ENCODE results near the gene STMN3.

Gene STMN3

GRCh38 chr20:63682384-63683139 is 29.3 kb upstream of the STMN3 start:
- CTCF ChIA-PET: no interaction called here
- TF ChIP-seq CTBP1 (IDR thresholded peaks at IDR 0.05; ENCODE audit: borderline replicate concordance): no peak
- TF ChIP-seq SP1 (IDR thresholded peaks at IDR 0.05): no peak
- no peak for TF ChIP-seq SUZ12 (IDR thresholded peaks at IDR 0.05)
- no peak for TF ChIP-seq ELF4 (IDR thresholded peaks at IDR 0.05)
- TF ChIP-seq HDGF (IDR thresholded peaks at IDR 0.05; ENCODE audit: borderline replicate concordance): no peak
- TF ChIP-seq PKNOX1 (IDR thresholded peaks at IDR 0.05): no peak
- no peak for TF ChIP-seq ARNT (IDR thresholded peaks at IDR 0.05)
- TF ChIP-seq ZNF384 (IDR thresholded peaks at IDR 0.05): no peak
- no peak for TF ChIP-seq LEF1 (IDR thresholded peaks at IDR 0.05; ENCODE audit: borderline replicate concordance)
- TF ChIP-seq FOXA1 (IDR thresholded peaks at IDR 0.05): no peak
- TF ChIP-seq L3MBTL2 (conservative IDR thresholded peaks at IDR 0.05): no peak
- TF ChIP-seq FOXK2 (IDR thresholded peaks at IDR 0.05): no peak
- no peak for TF ChIP-seq NFRKB (IDR thresholded peaks at IDR 0.05)
- TF ChIP-seq BHLHE40 (IDR thresholded peaks at IDR 0.05; ENCODE audit: borderline replicate concordance): no peak
- no peak for TF ChIP-seq FOXM1 (IDR thresholded peaks at IDR 0.05; ENCODE audit: borderline replicate concordance)
- no peak for TF ChIP-seq TARDBP (IDR thresholded peaks at IDR 0.05)
- DNase-seq (ENCODE audit: extremely low spot score): no peak
- POLR2A ChIA-PET: interaction anchor here (0.6 kb wide), 1 partner anchor 80 kb away, joined by 3 read pairs; no protein-coding TSS in a partner anchor

- ChIA-PET CTCF (no interaction called here), POLR2A (no interaction called here)
- no peak for DNase-seq (ENCODE audit: extremely low spot score)
- no peak for TF ChIP-seq CTBP1 (IDR thresholded peaks at IDR 0.05; ENCODE audit: borderline replicate concordance)
- TF ChIP-seq FOXK2 (IDR thresholded peaks at IDR 0.05): no peak
- no peak for TF ChIP-seq L3MBTL2 (conservative IDR thresholded peaks at IDR 0.05)
- TF ChIP-seq LEF1 (IDR thresholded peaks at IDR 0.05; ENCODE audit: borderline replicate concordance): no peak
- TF ChIP-seq SP1 (IDR thresholded peaks at IDR 0.05): no peak
- no peak for TF ChIP-seq ARNT (IDR thresholded peaks at IDR 0.05)
- TF ChIP-seq PKNOX1 (IDR thresholded peaks at IDR 0.05): no peak
- TF ChIP-seq HDGF (IDR thresholded peaks at IDR 0.05; ENCODE audit: borderline replicate concordance): no peak
- TF ChIP-seq SUZ12 (IDR thresholded peaks at IDR 0.05): no peak
- TF ChIP-seq ELF4 (IDR thresholded peaks at IDR 0.05): no peak
- TF ChIP-seq FOXA1 (IDR thresholded peaks at IDR 0.05): no peak
- no peak for TF ChIP-seq ZNF384 (IDR thresholded peaks at IDR 0.05)
- no peak for TF ChIP-seq FOXM1 (IDR thresholded peaks at IDR 0.05; ENCODE audit: borderline replicate concordance)
- no peak for TF ChIP-seq NFRKB (IDR thresholded peaks at IDR 0.05)
- TF ChIP-seq TARDBP (IDR thresholded peaks at IDR 0.05): no peak
Observed at GRCh38 chr20:63681609-63682142, 28.5 kb upstream of the STMN3 start.

- ChIA-PET POLR2A (no interaction called here), CTCF (no interaction called here)
- TF ChIP-seq SUZ12 (IDR thresholded peaks at IDR 0.05): no peak
- TF ChIP-seq ARNT (IDR thresholded peaks at IDR 0.05): no peak
- no peak for TF ChIP-seq FOXK2 (IDR thresholded peaks at IDR 0.05)
- no peak for TF ChIP-seq NFRKB (IDR thresholded peaks at IDR 0.05)
- TF ChIP-seq SP1 (IDR thresholded peaks at IDR 0.05): no peak
- TF ChIP-seq LEF1 (IDR thresholded peaks at IDR 0.05; ENCODE audit: borderline replicate concordance): no peak
- TF ChIP-seq CTBP1 (IDR thresholded peaks at IDR 0.05; ENCODE audit: borderline replicate concordance): no peak
- TF ChIP-seq ZNF384 (IDR thresholded peaks at IDR 0.05): no peak
- TF ChIP-seq BHLHE40 (IDR thresholded peaks at IDR 0.05; ENCODE audit: borderline replicate concordance): no peak
- TF ChIP-seq FOXM1 (IDR thresholded peaks at IDR 0.05; ENCODE audit: borderline replicate concordance): no peak
- no peak for TF ChIP-seq TARDBP (IDR thresholded peaks at IDR 0.05)
- no peak for TF ChIP-seq FOXA1 (IDR thresholded peaks at IDR 0.05)
- no peak for TF ChIP-seq HDGF (IDR thresholded peaks at IDR 0.05; ENCODE audit: borderline replicate concordance)
- TF ChIP-seq ELF4 (IDR thresholded peaks at IDR 0.05): no peak
- no peak for TF ChIP-seq L3MBTL2 (conservative IDR thresholded peaks at IDR 0.05)
- no peak for TF ChIP-seq PKNOX1 (IDR thresholded peaks at IDR 0.05)
- DNase-seq (ENCODE audit: extremely low spot score): no peak
Observed at GRCh38 chr20:63680857-63681608, 27.8 kb upstream of the STMN3 start.

- POLR2A ChIA-PET: interaction anchor here (1.4 kb wide), 1 partner anchor 22 kb away, joined by 5 read pairs; the partner anchor contains the start of gene RTEL1
- TF ChIP-seq L3MBTL2 (conservative IDR thresholded peaks at IDR 0.05) (no peak), SP1 (IDR thresholded peaks at IDR 0.05) (no peak), FOXK2 (IDR thresholded peaks at IDR 0.05) (no peak), PKNOX1 (IDR thresholded peaks at IDR 0.05) (no peak), LEF1 (IDR thresholded peaks at IDR 0.05; ENCODE audit: borderline replicate concordance) (no peak), FOXM1 (IDR thresholded peaks at IDR 0.05; ENCODE audit: borderline replicate concordance) (no peak), ARNT (IDR thresholded peaks at IDR 0.05) (no peak), ZNF384 (IDR thresholded peaks at IDR 0.05) (no peak), NFRKB (IDR thresholded peaks at IDR 0.05) (no peak), FOXA1 (IDR thresholded peaks at IDR 0.05) (no peak), HDGF (IDR thresholded peaks at IDR 0.05; ENCODE audit: borderline replicate concordance) (no peak), SUZ12 (IDR thresholded peaks at IDR 0.05) (no peak), TARDBP (IDR thresholded peaks at IDR 0.05) (no peak), CTBP1 (IDR thresholded peaks at IDR 0.05; ENCODE audit: borderline replicate concordance) (no peak), ELF4 (IDR thresholded peaks at IDR 0.05) (no peak), BHLHE40 (IDR thresholded peaks at IDR 0.05; ENCODE audit: borderline replicate concordance) (no peak)
- CTCF ChIA-PET: no interaction called here
- DNase-seq (ENCODE audit: extremely low spot score): no peak
Observed at GRCh38 chr20:63680427-63680826, 27.2 kb upstream of the STMN3 start.
